HepG2 (cell line): ENCODE data around the gene WDR45B. TPM values are rescaled to one million over a fixed set of nuclear protein-coding genes. Genes with fewer than 3 reads are reported as not detected.
A peak's percentile ranks its signal among the peaks of the same experiment; 100 is the strongest.

Experiments
- ATAC-seq: fragments of 200-7000 bp; cut with Tn5 transposase; 3 replicates; pipeline ENCODE4 v1.9.1; 2020; ENCODE audit warnings: mild to moderate bottlenecking, moderate library complexity
- BruUV-seq: library from RNA; stranded (reverse); fragments of 400-500 nt; replicated peaks from 2 replicates; lab custom pipeline; 2021; lab: Mats Ljungman, UMichigan
- CTCF ChIA-PET: fragments of 300-600 bp; formaldehyde crosslinking; extraction: SDS; loops from one replicate; lab custom pipeline; 2021; ENCODE audit warnings: low total read pairs, inconsistent platforms, low intra/inter-chr PET ratio; lab: Yijun Ruan, JAX
- POLR2A ChIA-PET: fragments of 350-600 bp; sonication (Branson Sonifier 250); formaldehyde crosslinking; loops from one replicate; lab custom pipeline; 2020; ENCODE audit warnings: antibody characterized with exemption, inconsistent platforms; lab: Yijun Ruan, JAX
- DNase-seq: peaks from one replicate; pipeline ENCODE4 v3.0.0-alpha.2; 2015; ENCODE audit warnings: low spot score
- FAIRE-seq: peaks from 3 replicates; lab custom pipeline; 2011; peaks lifted over from hg19 to GRCh38; lab: Jason Lieb, UNC
- H2AFZ ChIP-seq: one replicate; pipeline ENCODE4 v1.6.1; 2011; ENCODE audit warnings: low read length, inconsistent platforms
- H3K27ac ChIP-seq: fragments of 300-600 bp; 3 replicates; pipeline ENCODE4 v1.8.0; 2011; ENCODE audit warnings: mixed run types, mild to moderate bottlenecking, mixed read lengths, low read length, inconsistent platforms; ENCODE audit not compliant: insufficient read depth; ENCODE audit errors: extremely low read length
- H3K27me3 ChIP-seq, 2 experiments: fragments of 200-600 bp in 1 of 2; 2 replicates in 1 of 2; 3 replicates in 1 of 2; pipeline versions ENCODE4 v1.6.0 to v1.8.0; 2011; ENCODE audit warnings: low read length in 2 of 2, mild to moderate bottlenecking in 2 of 2, moderate library complexity in 2 of 2, inconsistent platforms in 1 of 2; ENCODE audit not compliant: insufficient read depth in 2 of 2, control insufficient read depth in 1 of 2
- H3K36me3 ChIP-seq, 2 experiments: fragments of 200-600 bp in 1 of 2; replicated peaks in 1 of 2; 2 replicates in 1 of 2; 3 replicates in 1 of 2; pipeline versions ENCODE4 v1.5.1 to v1.8.0; 2011; ENCODE audit warnings: low read length in 2 of 2, inconsistent platforms in 1 of 2; ENCODE audit not compliant: insufficient read depth in 2 of 2, control insufficient read depth in 1 of 2
- H3K4me1 ChIP-seq: 2 replicates; pipeline ENCODE4 v1.5.1; 2012; ENCODE audit warnings: low read length, inconsistent platforms; ENCODE audit not compliant: insufficient read depth
- H3K4me2 ChIP-seq: 2 replicates; pipeline ENCODE4 v1.6.0; 2011; ENCODE audit warnings: low read depth, low read length, inconsistent platforms
- H3K4me3 ChIP-seq, 3 experiments: fragments of 200-600 bp in 1 of 3; sonication (generic), shearing (Covaris generic) in 1 of 3; replicated peaks in 1 of 3; 2 replicates each; pipeline ENCODE4 v1.5.1; 2011 to 2016; ENCODE audit warnings: low read length in 3 of 3, inconsistent platforms in 2 of 3, low read depth in 2 of 3, mild to moderate bottlenecking in 2 of 3, control low read depth in 1 of 3, mixed read lengths in 1 of 3; ENCODE audit not compliant: insufficient read depth in 1 of 3
- H3K79me2 ChIP-seq: one replicate; pipeline ENCODE4 v1.6.1; 2011; ENCODE audit warnings: low read length, inconsistent platforms; ENCODE audit not compliant: insufficient read depth
- H3K9ac ChIP-seq: 2 replicates; pipeline ENCODE4 v1.6.0; 2011; ENCODE audit warnings: mild to moderate bottlenecking, low read depth, low read length, inconsistent platforms; ENCODE audit not compliant: insufficient read depth
- H3K9me3 ChIP-seq: 2 replicates; pipeline ENCODE4 v1.5.1; 2012; ENCODE audit warnings: mild to moderate bottlenecking, low read length
- H4K20me1 ChIP-seq: 2 replicates; pipeline ENCODE4 v1.6.0; 2011; ENCODE audit warnings: inconsistent platforms, mild to moderate bottlenecking, low read length, moderate library complexity; ENCODE audit not compliant: insufficient read depth
- CEBPB ChIP-seq: IDR thresholded peaks from 2 replicates; pipeline ENCODE4 v1.6.1; 2011; ENCODE audit warnings: low read depth, low read length, improper control_type of control experiment, borderline replicate concordance
- CEBPG ChIP-seq: IDR thresholded peaks from 2 replicates; pipeline ENCODE4 v1.6.1; 2016
- GMEB1 ChIP-seq: sonication (generic); formaldehyde crosslinking; IDR thresholded peaks from 2 replicates; pipeline ENCODE4 v1.5.1; 2020; ENCODE audit warnings: missing genetic modification reagents, mild to moderate bottlenecking, borderline replicate concordance
- MATR3 ChIP-seq: sonication (generic); formaldehyde crosslinking; IDR thresholded peaks from 2 replicates; pipeline ENCODE4 v1.4.0; 2020; ENCODE audit warnings: missing genetic modification reagents
- TMF1 ChIP-seq: sonication (generic); formaldehyde crosslinking; IDR thresholded peaks from 2 replicates; pipeline ENCODE4 v1.8.1; 2022; ENCODE audit warnings: low read depth, missing genetic modification reagents
- ZNF678 ChIP-seq: sonication (generic); formaldehyde crosslinking; IDR thresholded peaks from 2 replicates; pipeline ENCODE4 v1.4.0; 2020; ENCODE audit warnings: mild to moderate bottlenecking, missing genetic modification reagents
- WGBS: methylation state at CpG from one replicate; pipeline ENCODE4 v1.1.6; 2017; ENCODE audit warnings: low lambda C conversion rate; 5-methylcytosine and 5-hydroxymethylcytosine counted together
- in situ Hi-C: cut with HindIII; loops from 2 replicates; pipeline ENCODE4 v1.10.0; 2017; ENCODE audit warnings: low pct_unique_long_range_greater_than_20kb; ENCODE audit not compliant: extremely low pct_ligation_motif_present
- intact Hi-C: fragments of 100-400 bp; cut with micrococcal nuclease; formaldehyde crosslinking; loops from one replicate; pipeline ENCODE4 v1.10.0; 2022; ENCODE audit not compliant: unreplicated experiment
- polyA plus RNA-seq, 8 experiments: library from polyadenylated mRNA; depleted of rRNA in 3 of 8; stranded (reverse) in 7 of 8; unstranded in 1 of 8; fragments of >200 nt; fragmentation: Illumina TruSeq in 4 of 8; extraction: Trizol in 4 of 8; gene quantifications; 2 replicates each; pipeline versions ENCODE4 v1.2.1 to v1.2.3, GENCODE V29; 2011 to 2016; ENCODE audit warnings: low read depth in 4 of 8, missing spikeins in 1 of 8, mixed read lengths in 1 of 8; ENCODE audit not compliant: insufficient read depth in 1 of 8
- total RNA-seq, 5 experiments: library from RNA; depleted of rRNA; stranded (reverse); fragments of >200 nt; fragmentation: Illumina TruSeq; extraction: Trizol; gene quantifications; 2 replicates each; pipeline ENCODE4 v1.2.3, GENCODE V29; 2016; ENCODE audit warnings: low read depth in 1 of 5

The WDR45B gene
- total and polyA plus RNA-seq, 2 of the 13 experiments (the other 11 are each of a cell fraction or from before 2014, with no cell fraction given), result 86.2 to 155 TPM

- no peaks in the 10 kb centered on the region for H4K20me1 ChIP-seq
- no peak overlapping the region for H3K4me3 ChIP-seq
- H2AFZ ChIP-seq, result no peak overlapping the region
- peaks cover 2% of the 10 kb centered on the region for H3K4me1 ChIP-seq
- H3K4me2 ChIP-seq, result no peak overlapping the region
- FAIRE-seq (peak; percentile 21), ATAC-seq (no peak), DNase-seq (no peak)
- H3K27me3 ChIP-seq, result no peaks in the 10 kb centered on the region
- peaks cover 20 to 23% of the 10 kb centered on the region in 2 experiments for H3K36me3 ChIP-seq
- H3K9me3 ChIP-seq, result no peaks in the 10 kb centered on the region
- ChIA-PET POLR2A (interaction anchor here (0.7 kb wide), 1 partner anchor 169 kb away, joined by 3 read pairs; no protein-coding TSS in a partner anchor), CTCF (no interaction called here)
- BruUV-seq, result no TSS peak
- WGBS, result 93% methylated on average over 21 of the region's 21 CpGs
- intact Hi-C loops (no loop called here), in situ Hi-C loops (no loop called here)
- H3K79me2 ChIP-seq, result no peaks in the 10 kb centered on the region
- H3K27ac ChIP-seq, result no peak overlapping the region
- no peak overlapping the region for H3K9ac ChIP-seq
- TF ChIP-seq CEBPB (peak; percentile 88), ZNF678 (CRISPR knock-in tag) (no peak), MATR3 (no peak), TMF1 (CRISPR knock-in tag) (no peak), CEBPG (CRISPR knock-in tag) (0 out of 2 replicates have a peak, but pooled peaks have one; percentile 13), GMEB1 (CRISPR knock-in tag) (no peak)
Observed at GRCh38 chr17:82611140-82612058, 36.8 kb downstream of the WDR45B start.
